ENCODE results near the gene RMDN2. TPM values are rescaled to one million over a fixed set of nuclear protein-coding genes. Genes with fewer than 3 reads are reported as not detected.
A peak's percentile ranks its signal among the peaks of the same experiment; 100 is the strongest.

Gene RMDN2
- total RNA-seq, 2 donors from 2014 or later, result 3.7 to 7.4 TPM

DNA sequence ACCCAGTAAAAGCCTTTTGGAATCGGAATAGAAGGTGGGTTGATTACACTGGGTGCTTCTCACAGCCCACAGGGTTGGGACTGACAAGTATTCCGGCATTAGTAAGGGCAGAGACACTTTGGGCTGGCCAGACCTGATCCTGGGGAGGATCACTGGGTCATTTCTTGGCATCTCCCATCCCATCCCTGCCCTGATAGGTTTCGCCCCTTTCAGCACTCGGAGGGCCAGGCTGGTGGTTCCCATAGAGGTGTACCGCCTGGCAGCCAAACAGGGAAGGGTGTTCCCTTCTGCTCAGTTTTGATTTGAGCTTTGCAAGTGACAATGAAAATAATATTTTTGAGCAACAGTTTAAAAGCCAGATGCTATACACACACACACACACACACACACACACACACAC, 113.6 kb downstream of the RMDN2 start:
- Histone ChIP-seq H3K4me3 (peak overlapping the region; percentile 70), H3K27ac (peak overlapping the region in 1 of 2 donors; percentile 14), H3K36me3 (no peaks in the 10 kb centered on the region), H3K9me3 (no peaks in the 10 kb centered on the region), H3K27me3 (replicated peaks; ENCODE audit: insufficient read depth) (no peaks in the 10 kb centered on the region), H3K4me1 (ENCODE audit: control insufficient read depth in 1 of 2, low read depth in 2 of 2) (peaks cover 0 to 10% of the 10 kb centered on the region in 2 donors)
- ATAC-seq (ENCODE audit: insufficient number of reproducible peaks, low FRiP score, low read depth) (no peak), DNase-seq (ENCODE audit: low spot score) (no peak)
- TF ChIP-seq, protein P1, sequence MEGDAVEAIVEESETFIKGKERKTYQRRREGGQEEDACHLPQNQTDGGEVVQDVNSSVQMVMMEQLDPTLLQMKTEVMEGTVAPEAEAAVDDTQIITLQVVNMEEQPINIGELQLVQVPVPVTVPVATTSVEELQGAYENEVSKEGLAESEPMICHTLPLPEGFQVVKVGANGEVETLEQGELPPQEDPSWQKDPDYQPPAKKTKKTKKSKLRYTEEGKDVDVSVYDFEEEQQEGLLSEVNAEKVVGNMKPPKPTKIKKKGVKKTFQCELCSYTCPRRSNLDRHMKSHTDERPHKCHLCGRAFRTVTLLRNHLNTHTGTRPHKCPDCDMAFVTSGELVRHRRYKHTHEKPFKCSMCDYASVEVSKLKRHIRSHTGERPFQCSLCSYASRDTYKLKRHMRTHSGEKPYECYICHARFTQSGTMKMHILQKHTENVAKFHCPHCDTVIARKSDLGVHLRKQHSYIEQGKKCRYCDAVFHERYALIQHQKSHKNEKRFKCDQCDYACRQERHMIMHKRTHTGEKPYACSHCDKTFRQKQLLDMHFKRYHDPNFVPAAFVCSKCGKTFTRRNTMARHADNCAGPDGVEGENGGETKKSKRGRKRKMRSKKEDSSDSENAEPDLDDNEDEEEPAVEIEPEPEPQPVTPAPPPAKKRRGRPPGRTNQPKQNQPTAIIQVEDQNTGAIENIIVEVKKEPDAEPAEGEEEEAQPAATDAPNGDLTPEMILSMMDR (IDR thresholded peaks at IDR 0.05), result no peak

- H3K27me3 ChIP-seq (replicated peaks; ENCODE audit: insufficient read depth), result no peaks in the 10 kb centered on the region
- no peak overlapping the region for H3K27ac ChIP-seq
- TF ChIP-seq, protein P1 (IDR thresholded peaks at IDR 0.05), result no peak
- H3K4me1 ChIP-seq (ENCODE audit: control insufficient read depth in 1 of 2, low read depth in 2 of 2), result peaks cover 0 to 10% of the 10 kb centered on the region in 2 donors
- H3K4me3 ChIP-seq, result no peak overlapping the region
- DNase-seq (ENCODE audit: low spot score) (no peak), ATAC-seq (ENCODE audit: insufficient number of reproducible peaks, low FRiP score, low read depth) (no peak)
- H3K9me3 ChIP-seq, result no peaks in the 10 kb centered on the region
- H3K36me3 ChIP-seq, result no peaks in the 10 kb centered on the region
These were observed 114.2 kb downstream of the RMDN2 start for GRCh38 chr2:38039121-38039910.

GRCh38 chr2:38045811-38046210, 120.7 kb downstream of the RMDN2 start:
- no peak for DNase-seq (ENCODE audit: low spot score)
- ATAC-seq (ENCODE audit: insufficient number of reproducible peaks, low FRiP score, low read depth), result no peak
- Histone ChIP-seq H3K36me3 (no peaks in the 10 kb centered on the region), H3K27ac (no peak overlapping the region), H3K4me3 (no peak overlapping the region), H3K27me3 (replicated peaks; ENCODE audit: insufficient read depth) (no peaks in the 10 kb centered on the region), H3K9me3 (no peaks in the 10 kb centered on the region), H3K4me1 (ENCODE audit: control insufficient read depth in 1 of 2, low read depth in 2 of 2) (no peaks in the 10 kb centered on the region)
- TF ChIP-seq, protein P1 (IDR thresholded peaks at IDR 0.05), result no peak

- TF ChIP-seq, protein P1 (IDR thresholded peaks at IDR 0.05), result no peak
- no peak for ATAC-seq (ENCODE audit: insufficient number of reproducible peaks, low FRiP score, low read depth)
These were observed 131.1 kb downstream of the RMDN2 start for GRCh38 chr2:38056216-38056615.

DNA sequence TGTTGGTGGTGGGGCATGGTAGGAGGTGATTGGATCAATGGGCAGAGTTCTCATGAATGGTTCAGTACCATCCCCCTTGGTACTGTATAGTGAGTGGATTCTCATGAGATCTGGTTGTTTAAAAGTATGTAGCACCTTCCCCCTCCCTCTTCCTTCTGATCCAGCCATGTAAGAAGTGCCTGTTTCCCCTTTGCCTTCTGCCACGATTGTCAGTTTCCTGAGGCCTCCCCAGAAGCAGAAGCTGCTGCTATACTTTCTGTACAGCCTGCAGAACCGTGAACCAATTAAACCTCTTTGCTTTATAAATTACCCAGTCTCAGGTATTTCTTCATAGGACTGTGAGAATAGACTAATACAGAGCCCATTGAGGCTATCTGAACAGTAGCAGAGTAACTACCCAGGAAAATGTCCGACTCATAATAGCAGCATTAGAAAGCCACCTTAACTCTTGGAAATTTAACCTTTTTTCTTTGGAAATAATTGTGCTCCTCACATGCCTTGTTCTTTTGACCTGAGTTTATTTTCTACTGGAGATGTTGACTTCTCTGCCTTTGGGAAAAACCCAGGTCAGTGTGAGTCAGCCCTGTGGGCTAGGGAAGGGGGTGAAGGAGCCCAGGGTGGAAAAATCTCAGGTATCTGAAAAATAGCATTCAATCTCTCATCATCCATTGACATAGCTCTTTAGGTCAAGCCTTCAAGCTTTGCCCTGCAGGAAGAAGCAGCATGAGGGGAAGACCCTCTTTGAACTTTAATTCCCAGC, 132.7 kb downstream of the RMDN2 start:
- Histone ChIP-seq H3K4me3 (no peak overlapping the region), H3K9me3 (no peaks in the 10 kb centered on the region), H3K27ac (no peak overlapping the region), H3K4me1 (ENCODE audit: control insufficient read depth in 1 of 2, low read depth in 2 of 2) (no peaks in the 10 kb centered on the region), H3K36me3 (no peaks in the 10 kb centered on the region), H3K27me3 (replicated peaks; ENCODE audit: insufficient read depth) (no peaks in the 10 kb centered on the region)
- DNase-seq (ENCODE audit: low spot score) (no peak), ATAC-seq (ENCODE audit: insufficient number of reproducible peaks, low FRiP score, low read depth) (no peak)
- TF ChIP-seq, protein P1 (IDR thresholded peaks at IDR 0.05), result no peak

More at GRCh38 chr2:38056216-38056615, 131.1 kb downstream of the RMDN2 start:
- DNase-seq (ENCODE audit: low spot score), result no peak
- Histone ChIP-seq H3K4me3 (no peak overlapping the region), H3K27ac (no peak overlapping the region), H3K4me1 (ENCODE audit: control insufficient read depth in 1 of 2, low read depth in 2 of 2) (no peaks in the 10 kb centered on the region), H3K36me3 (no peaks in the 10 kb centered on the region), H3K27me3 (replicated peaks; ENCODE audit: insufficient read depth) (no peaks in the 10 kb centered on the region), H3K9me3 (no peaks in the 10 kb centered on the region)

Measured in thoracic aorta (tissue), 2 donors.